ENCODE measurements around the gene LUZP1. TPM values are rescaled to one million over a fixed set of nuclear protein-coding genes. Genes with fewer than 3 reads are reported as not detected.

Gene LUZP1
- total RNA-seq, 1 experiment from 2014 or later, result 16.4 TPM

DNA sequence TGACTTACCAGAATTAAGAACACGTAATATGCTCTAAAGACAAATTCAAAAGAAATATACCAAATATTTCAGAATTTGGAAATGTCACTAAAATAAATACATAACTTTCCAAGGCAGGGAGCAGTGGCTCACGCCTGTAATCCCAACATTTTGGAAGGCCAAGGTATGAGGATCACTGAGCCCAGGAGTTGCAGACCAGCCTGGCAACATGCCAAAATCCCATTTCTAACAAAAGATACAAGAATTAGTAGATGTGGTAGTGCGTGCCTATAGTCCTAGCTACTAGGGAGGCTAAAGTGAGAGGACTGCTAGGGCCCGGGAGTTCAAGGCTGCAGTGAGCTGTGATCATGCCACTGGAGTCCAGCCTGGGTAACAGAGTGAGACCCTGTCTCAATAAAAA, 11.7 kb downstream of the LUZP1 start:
- no peak for DNase-seq (ENCODE audit: low spot score)

DNA sequence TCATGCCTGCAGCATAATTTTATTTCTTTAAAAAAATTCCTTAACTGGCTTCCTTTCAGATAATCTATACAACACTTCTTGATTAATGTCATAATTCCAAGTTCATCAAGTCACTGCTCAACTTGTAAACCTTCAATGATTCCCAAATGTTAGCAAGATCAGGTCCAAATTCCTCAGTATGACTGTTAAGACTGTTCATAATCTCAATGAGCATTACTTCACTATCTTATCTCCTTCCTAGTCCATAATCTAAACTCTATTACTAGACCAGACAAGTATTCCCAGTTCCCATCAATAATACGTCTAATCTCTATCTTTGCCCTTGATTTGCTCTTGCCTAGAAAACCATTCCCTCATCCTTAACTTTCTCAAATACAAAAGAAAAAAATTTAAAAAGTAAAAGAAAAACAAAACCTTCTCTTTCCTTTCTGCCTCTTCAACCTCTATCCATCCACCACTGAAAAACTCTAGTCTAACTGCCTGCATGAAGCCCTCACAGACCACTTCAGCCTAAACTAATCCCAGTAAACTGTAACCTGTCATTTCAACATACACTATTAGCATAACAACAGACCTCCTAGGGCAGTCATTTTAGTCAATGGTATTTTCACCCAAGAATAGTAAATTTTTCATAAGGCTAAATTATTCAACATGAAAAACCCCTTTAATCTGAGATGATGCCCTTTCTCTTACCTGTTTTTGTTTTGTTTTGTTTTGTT, 15.5 kb downstream of the LUZP1 start:
- no peak for DNase-seq (ENCODE audit: low spot score)

DNA sequence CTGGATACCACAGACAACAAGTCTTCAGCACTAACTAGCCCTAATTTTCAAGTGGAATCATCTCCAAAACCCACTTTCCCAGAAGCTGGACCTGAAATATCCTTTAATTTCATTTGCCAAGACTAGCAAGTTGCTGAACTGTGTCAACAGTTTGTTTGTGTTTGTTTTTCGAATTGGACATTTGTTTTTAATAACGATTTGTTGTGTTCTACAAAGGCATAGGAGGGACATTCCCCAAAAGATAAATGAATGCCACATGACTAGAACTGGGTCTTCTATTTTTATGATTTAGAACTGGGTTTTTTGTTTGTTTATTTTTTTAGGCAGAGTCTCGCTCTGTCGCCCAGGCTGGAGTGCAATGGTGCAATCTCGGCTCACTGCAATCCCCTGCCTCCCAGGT, 17.9 kb downstream of the LUZP1 start:
- DNase-seq (ENCODE audit: low spot score), result no peak

DNA sequence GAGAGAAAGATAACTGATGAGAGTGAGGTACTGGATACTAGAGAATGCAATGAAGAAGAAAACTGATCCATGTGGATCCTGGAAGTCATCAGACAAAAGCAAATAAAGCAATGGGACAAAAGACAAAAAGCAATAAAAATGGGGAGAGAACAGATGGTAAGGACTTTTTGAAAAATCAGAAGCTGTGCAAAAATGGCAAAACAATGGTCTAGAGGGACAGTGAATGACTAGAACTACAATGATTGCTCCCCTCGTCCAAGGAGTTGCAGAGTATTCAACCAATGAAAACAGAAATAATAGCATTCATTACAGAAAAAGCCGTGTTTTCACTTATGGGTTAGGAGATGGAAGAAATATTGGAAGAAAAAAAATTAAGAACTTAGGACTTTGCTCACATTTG, 18.5 kb downstream of the LUZP1 start:
- no peak for DNase-seq (ENCODE audit: low spot score)

DNA sequence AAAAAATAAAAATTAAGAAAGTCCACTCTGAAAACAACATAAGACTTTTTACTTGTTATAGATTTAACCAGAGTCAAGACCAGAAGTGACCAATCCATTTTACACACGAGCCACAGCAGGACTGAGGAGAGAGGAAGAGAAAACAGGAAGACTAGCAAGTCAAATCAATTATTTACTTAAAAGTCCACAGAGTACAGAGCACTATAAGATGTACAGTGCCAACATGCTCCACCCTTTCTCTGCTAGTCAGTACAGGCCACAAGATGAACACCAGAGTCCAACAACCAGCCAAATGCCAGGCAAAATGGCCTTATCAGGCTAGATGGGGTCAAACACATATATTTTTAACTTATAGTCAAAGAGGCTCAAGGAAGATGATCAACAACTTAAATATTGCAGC, 19.5 kb downstream of the LUZP1 start:
- peak; percentile 76 for DNase-seq (ENCODE audit: low spot score)

DNA sequence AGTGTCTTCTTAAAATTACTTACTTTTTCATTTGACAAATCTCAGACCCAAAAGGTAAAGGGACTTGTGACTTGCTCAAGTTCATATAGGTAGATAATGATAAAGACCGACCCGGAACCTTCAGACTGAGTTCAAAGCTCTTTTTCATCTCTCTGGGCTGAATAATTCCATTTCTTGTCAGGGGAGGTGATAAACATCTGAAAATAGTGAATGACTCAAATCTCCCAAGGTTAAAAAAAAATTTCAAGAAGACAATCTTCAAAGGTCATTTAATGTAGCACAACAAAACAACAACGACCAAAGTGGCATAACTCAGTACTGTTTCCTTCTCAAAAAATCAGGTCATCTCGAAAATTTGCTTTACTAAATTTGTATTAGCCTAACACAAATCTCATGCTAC, 20.6 kb downstream of the LUZP1 start:
- no peak for DNase-seq (ENCODE audit: low spot score)

DNA sequence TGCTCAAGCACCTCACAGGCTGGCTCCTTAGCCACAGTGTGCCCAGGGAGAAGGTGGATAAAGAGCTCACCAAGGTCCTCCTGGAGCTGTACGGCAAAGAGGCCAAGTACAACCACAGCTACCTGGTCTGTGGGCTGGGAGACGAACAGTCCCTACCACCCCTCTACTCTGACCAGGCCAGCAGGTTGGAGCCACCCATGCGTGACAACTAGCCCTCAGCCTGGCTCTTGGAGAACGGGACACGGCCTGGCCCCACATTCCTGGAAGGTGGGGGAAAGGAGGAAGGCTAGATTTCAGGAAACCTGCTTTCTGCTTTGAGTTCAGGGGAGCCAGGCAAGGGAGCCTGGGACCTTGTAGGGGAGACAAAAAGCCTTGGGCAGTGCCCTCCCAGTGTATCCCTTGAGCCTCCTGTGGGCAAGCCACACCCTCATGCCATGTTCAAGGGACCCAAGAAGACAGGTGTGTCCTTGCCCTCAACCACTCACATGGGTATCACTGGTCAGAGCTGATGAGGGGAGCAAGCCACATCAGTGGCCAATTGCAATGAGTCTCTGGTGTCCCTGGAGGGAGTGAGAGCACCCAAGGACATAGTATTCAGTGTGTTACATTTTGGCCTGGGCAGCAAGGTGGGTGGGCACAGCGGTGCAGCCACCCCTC, 27.6 kb downstream of the LUZP1 start:
- DNase-seq (ENCODE audit: low spot score), result no peak

DNA sequence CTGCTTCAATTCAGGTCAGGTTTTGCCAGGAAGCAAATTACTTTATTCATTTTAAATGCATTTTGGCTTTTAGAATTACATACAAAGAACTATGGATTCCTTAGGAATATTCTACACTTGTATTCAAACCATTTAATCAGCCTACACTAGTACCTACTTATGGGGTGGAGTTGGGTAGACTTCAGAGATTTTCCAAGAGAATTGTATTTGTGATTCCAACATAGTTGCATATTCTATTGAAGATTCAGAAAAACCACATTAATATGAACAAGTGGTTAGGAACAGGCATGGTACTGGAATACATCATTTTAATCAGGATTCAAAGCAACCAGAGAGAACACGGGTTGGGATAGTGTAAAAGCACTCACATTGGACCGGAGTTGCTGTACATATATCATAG, 33.4 kb downstream of the LUZP1 start:
- DNase-seq (ENCODE audit: low spot score), result no peak

DNA sequence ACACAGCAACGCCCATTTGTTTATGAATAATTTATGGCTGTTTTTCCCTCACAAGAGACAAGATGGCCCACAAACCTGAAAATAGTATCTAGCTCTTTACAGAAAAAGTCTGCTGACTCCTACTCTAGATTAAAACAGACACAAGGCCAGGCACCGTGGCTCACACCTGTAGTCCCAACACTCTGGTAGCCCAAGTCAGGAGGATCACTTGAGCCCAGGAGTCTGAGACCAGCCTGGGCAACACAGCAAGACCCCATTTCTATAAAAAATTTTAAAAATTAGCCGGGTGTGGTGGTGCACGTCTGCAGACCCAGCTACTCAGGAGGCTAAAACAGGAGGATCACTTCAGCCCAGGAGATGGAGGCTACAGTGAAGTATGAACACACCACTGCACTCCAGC, 34.6 kb downstream of the LUZP1 start:
- no peak for DNase-seq (ENCODE audit: low spot score)

DNA sequence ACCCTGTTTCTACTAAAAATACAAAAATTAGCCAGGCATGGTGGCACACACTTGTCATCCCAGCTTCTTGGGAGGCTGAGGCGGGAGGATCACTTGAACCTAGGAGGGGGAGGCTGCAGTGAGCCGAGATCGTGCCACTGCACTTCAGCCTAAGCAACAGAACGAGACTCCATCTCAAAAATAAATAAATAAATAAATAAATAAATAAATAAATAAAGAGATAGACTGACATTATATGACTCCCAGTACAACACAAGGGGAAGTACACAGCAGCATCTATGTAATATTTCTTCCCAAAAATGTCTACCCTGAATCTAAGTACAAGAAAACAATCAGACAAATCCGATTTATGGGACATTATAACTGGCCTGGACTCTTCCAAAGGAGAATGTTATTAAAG, 35.1 kb downstream of the LUZP1 start:
- DNase-seq (ENCODE audit: low spot score), result no peak

DNA sequence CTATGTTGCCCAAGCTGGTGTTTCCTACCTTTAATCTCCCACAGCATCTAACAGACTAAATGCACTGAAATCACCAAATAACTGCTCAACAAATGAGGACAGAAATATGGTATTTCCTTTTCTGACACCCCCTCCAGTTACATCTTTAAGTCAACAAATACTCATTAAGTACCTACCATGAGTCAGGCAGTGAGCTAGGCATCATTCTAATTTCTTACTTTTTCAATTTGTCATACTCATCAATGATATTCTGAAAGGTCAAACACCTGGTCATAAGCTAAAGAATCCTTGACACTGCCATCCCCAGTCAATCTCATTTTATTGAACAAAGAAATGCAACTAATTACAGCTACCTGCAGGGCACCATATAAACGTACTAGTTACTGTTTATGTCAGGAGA, 36.6 kb downstream of the LUZP1 start:
- DNase-seq (ENCODE audit: low spot score), result no peak

DNA sequence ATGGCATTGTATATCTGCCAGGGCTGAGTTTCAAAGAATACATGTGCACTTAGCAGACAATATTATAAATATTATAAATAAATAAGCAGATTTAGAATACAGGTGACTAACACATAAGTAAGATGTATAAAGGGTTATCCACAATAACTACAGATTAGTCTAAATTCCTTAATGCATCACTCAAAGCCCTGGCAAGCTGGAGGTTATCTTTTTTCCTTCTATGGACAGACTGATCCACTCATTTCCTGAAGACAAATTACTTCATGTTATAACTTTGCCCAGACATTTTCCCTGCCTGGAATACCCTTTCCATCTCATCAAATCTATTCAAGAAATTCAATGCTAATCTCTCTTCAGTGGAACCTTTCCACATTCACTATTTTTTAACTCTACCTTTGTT, 38.8 kb downstream of the LUZP1 start:
- DNase-seq (ENCODE audit: low spot score), result no peak

DNA sequence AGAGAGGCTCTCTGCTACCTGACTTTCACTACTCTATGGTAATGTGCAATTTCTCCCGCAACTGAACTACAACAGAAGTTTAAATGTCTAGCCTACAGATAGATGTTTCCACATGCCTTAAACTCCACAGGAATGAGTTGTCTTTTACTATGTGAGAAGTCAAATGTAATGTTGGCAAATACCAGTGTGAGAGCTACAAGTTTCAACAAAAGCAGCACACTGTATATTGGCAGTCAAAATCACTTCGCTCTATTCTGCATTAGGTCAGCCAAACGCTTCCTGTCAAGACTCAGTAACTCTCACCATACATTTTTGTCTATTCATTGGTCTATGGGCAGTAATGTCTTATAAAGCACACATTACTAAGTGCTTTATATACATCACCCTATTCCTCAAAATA, 41.9 kb downstream of the LUZP1 start:
- no peak for DNase-seq (ENCODE audit: low spot score)

DNA sequence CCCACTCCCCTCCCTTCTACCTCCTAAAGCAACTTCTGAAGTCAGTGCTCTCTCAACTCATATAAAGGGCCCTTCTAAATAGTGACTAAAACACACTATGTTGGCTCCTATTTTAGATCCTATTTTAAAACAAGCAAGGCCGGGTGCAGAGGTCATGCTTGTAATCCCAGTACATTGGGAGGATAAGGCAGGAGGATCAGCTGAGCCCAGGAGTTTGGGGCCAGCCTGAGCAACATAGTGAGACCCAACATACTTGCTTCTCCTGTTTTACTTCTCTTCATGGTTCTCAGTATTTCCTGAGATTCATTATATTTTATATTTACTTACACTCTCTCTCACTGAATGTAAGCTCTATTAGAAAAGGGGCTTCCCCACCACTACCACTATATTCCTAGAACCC, 42.5 kb downstream of the LUZP1 start:
- DNase-seq (ENCODE audit: low spot score), result no peak

DNA sequence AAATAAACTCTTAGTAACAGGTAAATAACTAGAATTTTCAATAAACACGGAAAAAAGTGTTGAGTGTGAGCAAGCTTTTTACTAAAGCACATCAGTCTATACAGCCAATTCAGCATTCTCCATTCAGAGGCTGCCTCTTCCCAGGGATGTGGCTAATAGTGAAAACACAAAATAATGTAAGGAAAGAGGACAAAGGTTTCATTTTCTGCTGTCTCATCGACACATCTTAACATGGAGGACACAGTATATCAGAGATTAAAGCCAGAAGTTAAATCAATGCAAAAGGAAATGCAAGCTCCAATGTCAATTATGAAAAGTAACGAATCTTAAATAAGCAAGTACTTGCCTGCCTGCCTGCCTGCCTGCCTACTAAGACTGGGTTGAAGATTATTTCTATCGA, 43.2 kb downstream of the LUZP1 start:
- no peak for DNase-seq (ENCODE audit: low spot score)

DNA sequence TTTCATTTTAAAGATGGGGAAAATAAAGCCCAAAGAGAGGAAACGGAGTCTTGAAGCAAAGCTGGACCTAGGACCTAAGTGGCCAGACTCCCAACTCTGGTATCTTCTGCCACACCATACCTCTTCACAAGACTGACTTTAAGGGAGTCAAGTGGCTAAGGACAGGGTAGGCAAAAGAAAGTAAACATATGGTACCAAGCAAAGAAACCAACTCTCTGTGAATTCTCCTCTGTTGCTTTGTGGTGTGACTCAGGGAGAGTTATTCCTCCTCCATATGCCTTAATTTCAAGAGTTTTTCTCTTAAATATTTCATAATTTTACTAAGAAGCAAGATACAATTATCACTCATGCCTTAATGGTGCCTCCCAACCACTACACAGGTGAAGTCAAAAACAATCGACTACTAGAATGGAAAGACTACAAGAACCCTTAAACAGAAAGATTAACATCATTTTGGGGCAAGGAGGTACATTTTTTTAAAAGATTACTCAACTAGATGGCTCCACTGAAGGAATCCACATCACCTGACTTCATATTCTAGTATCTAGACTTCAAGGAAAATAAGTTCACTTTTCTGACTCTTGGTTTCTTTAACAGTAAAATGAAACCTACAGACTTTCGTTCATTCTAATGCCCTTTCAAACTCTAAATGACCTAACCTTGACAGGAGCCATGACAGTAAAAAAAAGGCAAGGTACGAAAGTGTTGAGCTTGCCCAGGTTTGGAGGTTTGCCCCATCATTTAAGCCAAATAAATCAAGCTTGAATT, 44.2 kb downstream of the LUZP1 start:
- DNase-seq (ENCODE audit: low spot score), result no peak

DNA sequence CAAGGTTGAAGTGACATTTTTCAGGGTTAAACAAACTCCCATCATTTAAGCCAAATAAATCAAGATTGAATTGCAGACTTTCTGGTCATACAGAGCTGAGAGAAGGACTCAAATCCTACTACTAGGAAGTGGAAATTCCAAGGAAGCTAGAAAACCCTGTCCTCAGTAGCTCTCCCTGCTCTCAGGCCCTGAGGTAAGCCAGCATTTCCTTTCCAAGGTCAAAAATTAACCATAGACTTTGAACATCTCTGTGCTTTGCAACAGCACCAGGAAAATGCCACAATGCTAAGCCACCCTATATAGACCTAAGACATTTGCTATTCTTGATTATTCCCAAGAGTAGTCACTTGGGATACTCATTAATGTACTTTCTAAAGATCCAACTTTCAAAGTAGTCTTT, 45.1 kb downstream of the LUZP1 start:
- DNase-seq (ENCODE audit: low spot score), result no peak

DNA sequence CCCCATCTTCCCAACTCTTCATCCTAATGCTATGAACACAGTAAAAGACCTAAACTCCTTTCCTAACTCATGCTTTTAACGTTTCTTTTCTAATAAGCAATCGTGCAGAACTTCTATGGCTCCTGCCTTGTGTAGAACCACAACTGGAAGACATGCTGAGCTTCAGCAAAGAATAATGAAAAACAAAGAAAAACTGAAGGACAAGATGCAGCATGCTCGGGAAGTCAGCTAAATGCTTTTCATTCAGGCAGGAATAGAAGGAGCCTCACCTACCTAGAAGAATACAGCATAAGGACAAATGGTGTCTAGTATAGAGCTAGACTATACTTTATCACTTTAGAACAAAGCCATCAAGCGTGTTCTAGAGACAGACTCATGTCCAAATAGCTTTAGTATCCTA, 45.9 kb downstream of the LUZP1 start:
- DNase-seq (ENCODE audit: low spot score), result no peak

DNA sequence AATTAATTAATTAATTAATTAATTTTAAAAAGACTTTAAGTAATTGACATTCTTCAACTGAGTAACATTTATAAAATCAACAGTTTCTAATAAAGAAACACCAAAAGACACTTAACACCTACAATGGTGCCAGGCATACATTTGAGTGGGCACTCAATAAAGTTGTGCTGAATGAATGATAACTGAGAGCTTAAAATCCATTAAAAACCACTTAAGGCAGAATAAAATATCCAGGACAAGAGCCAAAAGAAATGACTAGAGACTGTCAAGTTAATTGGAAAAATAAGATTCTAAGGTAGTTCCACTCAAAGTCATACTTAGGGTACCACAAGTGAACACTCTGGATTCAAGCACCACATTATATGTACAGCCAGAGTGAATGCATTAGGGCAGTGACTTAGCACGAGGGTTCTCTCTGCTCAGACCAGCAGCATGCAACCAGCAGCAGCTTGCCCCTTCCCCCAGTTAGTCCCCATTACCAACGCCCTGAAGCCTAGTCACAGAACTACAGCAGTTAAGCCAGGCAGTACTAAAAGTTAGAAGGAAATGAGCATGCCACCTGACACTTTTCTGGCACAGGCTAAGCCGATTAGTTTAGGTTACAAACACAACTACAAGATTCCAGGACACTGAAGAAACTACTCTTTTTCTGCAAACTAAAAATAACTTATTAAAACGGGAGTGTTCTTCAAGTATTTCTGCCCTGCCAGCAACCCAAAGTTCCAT, 46.5 kb downstream of the LUZP1 start:
- DNase-seq (ENCODE audit: low spot score), result peak; percentile 22

DNA sequence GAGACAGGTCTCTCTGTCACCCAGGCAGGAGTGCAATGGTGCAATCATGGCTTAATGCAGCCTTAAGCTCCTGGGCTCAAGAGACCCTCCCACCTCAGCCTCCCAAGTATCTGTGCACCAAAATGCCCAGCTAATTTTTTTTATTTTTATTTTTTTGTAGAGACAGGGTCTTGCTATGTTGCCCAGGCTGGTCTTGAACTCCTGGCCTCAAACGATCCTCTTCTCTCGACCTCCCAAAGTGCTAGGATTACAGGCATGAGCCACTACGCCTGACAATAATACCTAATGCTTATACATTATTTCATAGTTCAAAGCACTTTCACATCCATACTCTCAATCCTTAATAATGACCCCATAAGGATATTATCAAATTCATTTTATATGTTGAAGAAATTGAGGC, 48.3 kb downstream of the LUZP1 start:
- no peak for DNase-seq (ENCODE audit: low spot score)

DNA sequence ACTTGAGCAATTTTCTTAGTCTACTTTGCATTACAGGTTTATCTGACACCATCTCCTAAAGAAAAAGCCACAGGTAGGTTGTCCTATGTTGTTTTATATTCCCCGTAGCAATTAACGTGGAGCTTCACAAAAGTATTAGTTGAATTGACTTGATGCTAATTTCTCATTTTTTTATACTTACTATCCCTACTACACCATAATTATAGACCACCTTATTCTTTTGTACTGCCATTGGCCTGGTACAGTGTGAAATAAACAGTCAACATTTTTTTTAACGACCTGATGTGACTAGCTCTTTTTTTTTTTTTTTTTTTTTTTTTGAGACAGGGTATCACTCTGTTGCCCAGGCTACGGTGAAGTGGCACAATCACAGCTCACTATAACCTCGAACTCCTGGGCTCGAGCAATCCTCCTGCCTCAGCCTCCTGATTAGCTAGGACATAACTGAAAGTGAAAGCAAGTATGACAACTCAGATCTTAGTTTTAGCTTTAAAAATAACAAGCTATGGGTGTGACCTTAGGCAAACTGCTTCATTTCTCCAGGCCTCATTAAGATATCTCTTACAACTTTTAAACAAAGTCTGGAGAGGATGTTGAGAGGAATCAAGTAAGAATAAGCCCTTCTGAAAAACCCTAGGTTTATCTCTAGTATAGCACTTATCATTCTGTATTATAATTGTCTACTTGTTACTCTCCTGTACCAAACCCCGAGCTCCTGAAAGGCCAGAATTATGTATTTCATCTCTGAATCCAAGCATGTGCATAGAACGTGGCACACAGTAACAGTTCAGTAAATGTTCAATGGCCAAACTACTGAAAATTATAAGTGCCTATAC, 49.5 kb downstream of the LUZP1 start:
- no peak for DNase-seq (ENCODE audit: low spot score)
